Liver (tissue), 9 donors: ENCODE measurements around the gene HVCN1. TPM values are rescaled to one million over a fixed set of nuclear protein-coding genes. Genes with fewer than 3 reads are reported as not detected.

ENCODE experiments used
- DNase-seq: peaks from one replicate; pipeline ENCODE4 v3.0.0-alpha.2; 2017; ENCODE audit warnings: low spot score
- H3K27ac ChIP-seq, 2 donors: one replicate each; pipeline ENCODE4 v1.7.0; 2013; ENCODE audit warnings: inconsistent platforms in 2 of 2, low read length in 2 of 2, control low read depth in 1 of 2, low read depth in 1 of 2, mild to moderate bottlenecking in 1 of 2
- H3K27me3 ChIP-seq, 4 donors: one replicate each; pipeline versions ENCODE4 v1.6.1 to v1.7.0; 2013; ENCODE audit warnings: low read length in 3 of 4, inconsistent platforms in 1 of 4, mild to moderate bottlenecking in 1 of 4, moderate library complexity in 1 of 4; ENCODE audit not compliant: control insufficient read depth in 4 of 4, insufficient read depth in 4 of 4
- H3K36me3 ChIP-seq, 4 donors: one replicate each; pipeline versions ENCODE4 v1.6.1 to v1.7.0; 2013; ENCODE audit warnings: low read length in 3 of 4, mild to moderate bottlenecking in 3 of 4, low read depth in 1 of 4, moderate library complexity in 1 of 4; ENCODE audit not compliant: control insufficient read depth in 4 of 4, insufficient read depth in 3 of 4
- H3K4me1 ChIP-seq, 4 donors: one replicate each; pipeline versions ENCODE4 v1.6.1 to v1.7.0; 2013; ENCODE audit warnings: low read length in 3 of 4, mild to moderate bottlenecking in 3 of 4, moderate library complexity in 1 of 4; ENCODE audit not compliant: control insufficient read depth in 4 of 4, insufficient read depth in 4 of 4
- H3K4me3 ChIP-seq, 3 donors: one replicate each; pipeline versions ENCODE4 v1.6.1 to v1.7.0; 2013; ENCODE audit warnings: low read length in 3 of 3, control low read depth in 1 of 3, low read depth in 1 of 3, mild to moderate bottlenecking in 1 of 3
- H3K9ac ChIP-seq, 2 donors: one replicate each; pipeline ENCODE4 v1.7.0; 2013; ENCODE audit warnings: low read length in 2 of 2, mild to moderate bottlenecking in 2 of 2, moderate library complexity in 2 of 2, control low read depth in 1 of 2, low read depth in 1 of 2
- H3K9me3 ChIP-seq, 4 donors: one replicate each; pipeline versions ENCODE4 v1.6.1 to v1.7.0; 2013; ENCODE audit warnings: low read length in 3 of 4; ENCODE audit not compliant: control insufficient read depth in 4 of 4
- ATF3 ChIP-seq: IDR thresholded peaks from 2 replicates; pipeline ENCODE4 v1.6.1; 2016; ENCODE audit warnings: antibody characterized with exemption
- EGR1 ChIP-seq, 2 donors: IDR thresholded peaks; 2 replicates each; pipeline ENCODE4 v1.6.1; 2016 to 2018; ENCODE audit warnings: antibody characterized with exemption in 2 of 2, low read depth in 2 of 2
- FOXA1 ChIP-seq: IDR thresholded peaks from 2 replicates; pipeline ENCODE4 v1.6.1; 2016; ENCODE audit warnings: antibody characterized with exemption
- FOXA2 ChIP-seq: IDR thresholded peaks from 2 replicates; pipeline ENCODE4 v1.6.1; 2016; ENCODE audit warnings: antibody characterized with exemption
- GABPA ChIP-seq, 2 donors: IDR thresholded peaks in 1 of 2; conservative IDR thresholded peaks in 1 of 2; 2 replicates each; pipeline ENCODE4 v1.6.1; 2016; ENCODE audit warnings: antibody characterized with exemption in 2 of 2, mild to moderate bottlenecking in 1 of 2, moderate library complexity in 1 of 2
- HNF4A ChIP-seq, 2 donors: conservative IDR thresholded peaks; 2 replicates each; pipeline ENCODE4 v1.6.1; 2016; ENCODE audit warnings: antibody characterized with exemption in 2 of 2, mild to moderate bottlenecking in 2 of 2
- HNF4G ChIP-seq: IDR thresholded peaks from 2 replicates; pipeline ENCODE4 v1.6.1; 2016; ENCODE audit warnings: antibody characterized with exemption
- NR2F2 ChIP-seq: IDR thresholded peaks from 2 replicates; pipeline ENCODE4 v1.6.1; 2016; ENCODE audit warnings: antibody characterized with exemption
- RAD21 ChIP-seq, 2 donors: IDR thresholded peaks; 2 replicates each; pipeline ENCODE4 v1.6.1; 2016; ENCODE audit warnings: antibody characterized with exemption in 2 of 2, mild to moderate bottlenecking in 2 of 2
- REST ChIP-seq: IDR thresholded peaks from 2 replicates; pipeline ENCODE4 v1.6.1; 2016; ENCODE audit warnings: antibody characterized with exemption, mild to moderate bottlenecking
- RXRA ChIP-seq, 2 donors: IDR thresholded peaks; 2 replicates each; pipeline ENCODE4 v1.6.1; 2017 to 2018; ENCODE audit warnings: antibody characterized with exemption in 2 of 2, mild to moderate bottlenecking in 1 of 2
- SP1 ChIP-seq: IDR thresholded peaks from 2 replicates; pipeline ENCODE4 v1.6.1; 2018; ENCODE audit warnings: antibody characterized with exemption, mild to moderate bottlenecking
- YY1 ChIP-seq: IDR thresholded peaks from 2 replicates; pipeline ENCODE4 v1.6.1; 2016; ENCODE audit warnings: antibody characterized with exemption, mild to moderate bottlenecking
- ZBTB33 ChIP-seq: IDR thresholded peaks from 2 replicates; pipeline ENCODE4 v1.6.1; 2016; ENCODE audit warnings: antibody characterized with exemption
- WGBS: extraction: QIAGEN DNeasy Blood & Tissue Kit; methylation state at CpG from one replicate; pipeline ENCODE4 v1.1.7; 2013; 5-methylcytosine and 5-hydroxymethylcytosine counted together
- polyA plus RNA-seq, 2 donors: library from polyadenylated mRNA; stranded (reverse) in 1 of 2; unstranded in 1 of 2; fragments of 200-250 nt in 1 of 2; fragments of >200 nt in 1 of 2; fragmentation: Nextera tagmentation in 1 of 2; extraction: Ambion mirVana in 1 of 2; gene quantifications; one replicate each; pipeline versions ENCODE4 v1.2.1 to v1.2.3, GENCODE V29; 2013 to 2015
- total RNA-seq, 2 donors: library from RNA; depleted of rRNA; stranded (reverse); fragments of >200 nt; gene quantifications; one replicate each; pipeline ENCODE4 v1.2.3, GENCODE V29; 2014
- TF ChIP-seq, protein P1 (sequence below): fragments of 150-350 bp; IDR thresholded peaks from 2 replicates; pipeline ENCODE4 v1.5.1; 2017; ENCODE audit warnings: improper control_type of control experiment, low read depth, low read length; ENCODE audit not compliant: missing input control
- TF ChIP-seq, protein P2 (sequence below): IDR thresholded peaks from 2 replicates; pipeline ENCODE4 v1.6.1; 2016; ENCODE audit warnings: antibody characterized with exemption
- donor health status: healthy.
- donor health status: healthy.
- donor health status: healthy.
- donor health status: healthy.
- donor health status: healthy.

HVCN1 gene
- total and polyA plus RNA-seq, 4 donors: 1.8 to 5.4 (median 2.5) TPM

GRCh38 chr12:110616471-110617115, 72.3 kb downstream of the HVCN1 start:
- no peak for DNase-seq
- Histone ChIP-seq H3K9ac (no peak overlapping the region), H3K4me3 (no peak overlapping the region), H3K27ac (no peak overlapping the region), H3K9me3 (no peaks in the 10 kb centered on the region), H3K27me3 (no peaks in the 10 kb centered on the region), H3K36me3 (no peaks in the 10 kb centered on the region), H3K4me1 (peaks cover 0 to 8% (median 5%) of the 10 kb centered on the region in 4 donors)
- 98% methylated on average over 5 of the region's 5 CpGs for whole genome bisulfite sequencing
- TF ChIP-seq HNF4G (no peak), FOXA2 (no peak), ZBTB33 (no peak), FOXA1 (no peak), YY1 (no peak), NR2F2 (no peak), HNF4A (conservative IDR thresholded peaks at IDR 0.05) (no peak), ATF3 (no peak), SP1 (no peak), REST (no peak), EGR1 (IDR thresholded peaks at IDR 0.05; ENCODE audit: low read depth in 2 of 2) (no peak), RXRA (IDR thresholded peaks at IDR 0.05) (no peak), RAD21 (IDR thresholded peaks at IDR 0.05) (no peak), GABPA (IDR thresholded peaks at IDR 0.05 in 1 of 2, conservative IDR thresholded peaks at IDR 0.05 in 1 of 2) (no peak)
- TF ChIP-seq, protein P1, sequence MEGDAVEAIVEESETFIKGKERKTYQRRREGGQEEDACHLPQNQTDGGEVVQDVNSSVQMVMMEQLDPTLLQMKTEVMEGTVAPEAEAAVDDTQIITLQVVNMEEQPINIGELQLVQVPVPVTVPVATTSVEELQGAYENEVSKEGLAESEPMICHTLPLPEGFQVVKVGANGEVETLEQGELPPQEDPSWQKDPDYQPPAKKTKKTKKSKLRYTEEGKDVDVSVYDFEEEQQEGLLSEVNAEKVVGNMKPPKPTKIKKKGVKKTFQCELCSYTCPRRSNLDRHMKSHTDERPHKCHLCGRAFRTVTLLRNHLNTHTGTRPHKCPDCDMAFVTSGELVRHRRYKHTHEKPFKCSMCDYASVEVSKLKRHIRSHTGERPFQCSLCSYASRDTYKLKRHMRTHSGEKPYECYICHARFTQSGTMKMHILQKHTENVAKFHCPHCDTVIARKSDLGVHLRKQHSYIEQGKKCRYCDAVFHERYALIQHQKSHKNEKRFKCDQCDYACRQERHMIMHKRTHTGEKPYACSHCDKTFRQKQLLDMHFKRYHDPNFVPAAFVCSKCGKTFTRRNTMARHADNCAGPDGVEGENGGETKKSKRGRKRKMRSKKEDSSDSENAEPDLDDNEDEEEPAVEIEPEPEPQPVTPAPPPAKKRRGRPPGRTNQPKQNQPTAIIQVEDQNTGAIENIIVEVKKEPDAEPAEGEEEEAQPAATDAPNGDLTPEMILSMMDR: no peak
- TF ChIP-seq, protein P2, sequence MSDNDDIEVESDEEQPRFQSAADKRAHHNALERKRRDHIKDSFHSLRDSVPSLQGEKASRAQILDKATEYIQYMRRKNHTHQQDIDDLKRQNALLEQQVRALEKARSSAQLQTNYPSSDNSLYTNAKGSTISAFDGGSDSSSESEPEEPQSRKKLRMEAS: no peak
